Neural progenitor cell (in vitro differentiated cells): ENCODE results near the gene IL26.

Experiments used
- EZH2 ChIP-seq: fragments of 200-600 bp; sonication (generic); IDR thresholded peaks from 2 replicates; pipeline ENCODE4 v1.6.1; 2017; ENCODE audit warnings: antibody characterized with exemption, mild to moderate bottlenecking, moderate library complexity
- EZH2phosphoT487 ChIP-seq: fragments of 200-600 bp; sonication (generic); IDR thresholded peaks from 2 replicates; pipeline ENCODE4 v1.6.1; 2017; ENCODE audit warnings: antibody characterized with exemption
- TF ChIP-seq, protein P1 (sequence below): fragments of 200-600 bp; sonication (generic); IDR thresholded peaks from 2 replicates; pipeline ENCODE4 v1.5.1; 2017; ENCODE audit warnings: antibody characterized with exemption, mild to moderate bottlenecking

DNA sequence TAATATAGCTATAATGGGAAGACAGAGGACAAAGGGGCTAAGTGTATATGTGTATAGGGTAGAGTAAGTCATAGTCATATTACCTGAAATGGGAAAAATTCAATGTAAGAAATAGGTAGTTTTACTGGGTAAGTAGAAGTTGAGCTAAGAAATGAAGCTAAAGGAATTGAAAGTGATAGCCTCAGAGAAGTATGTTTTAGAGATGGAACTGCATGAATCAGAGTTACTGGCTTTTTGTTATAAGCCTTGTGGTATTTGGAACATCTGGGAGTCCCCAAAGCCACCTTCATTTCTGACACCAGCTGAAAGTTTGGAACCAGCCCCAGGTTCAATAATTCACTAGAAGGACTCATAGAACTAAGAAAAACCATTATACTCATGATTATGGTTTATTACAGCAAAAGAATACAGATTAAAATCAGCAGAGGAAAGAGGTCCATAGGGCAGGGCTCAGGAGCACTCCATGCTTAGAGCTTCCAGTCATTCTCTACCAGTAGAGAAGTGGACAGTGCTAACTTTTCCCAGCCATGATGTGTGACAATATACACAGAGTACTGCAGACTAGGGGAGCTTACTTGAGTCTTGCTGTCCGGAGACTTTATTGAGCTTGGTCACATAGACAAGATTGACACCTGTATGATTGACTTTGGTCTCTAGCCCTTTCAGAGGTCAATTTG is 56.3 kb downstream of the IL26 start:
- TF ChIP-seq, protein P1, sequence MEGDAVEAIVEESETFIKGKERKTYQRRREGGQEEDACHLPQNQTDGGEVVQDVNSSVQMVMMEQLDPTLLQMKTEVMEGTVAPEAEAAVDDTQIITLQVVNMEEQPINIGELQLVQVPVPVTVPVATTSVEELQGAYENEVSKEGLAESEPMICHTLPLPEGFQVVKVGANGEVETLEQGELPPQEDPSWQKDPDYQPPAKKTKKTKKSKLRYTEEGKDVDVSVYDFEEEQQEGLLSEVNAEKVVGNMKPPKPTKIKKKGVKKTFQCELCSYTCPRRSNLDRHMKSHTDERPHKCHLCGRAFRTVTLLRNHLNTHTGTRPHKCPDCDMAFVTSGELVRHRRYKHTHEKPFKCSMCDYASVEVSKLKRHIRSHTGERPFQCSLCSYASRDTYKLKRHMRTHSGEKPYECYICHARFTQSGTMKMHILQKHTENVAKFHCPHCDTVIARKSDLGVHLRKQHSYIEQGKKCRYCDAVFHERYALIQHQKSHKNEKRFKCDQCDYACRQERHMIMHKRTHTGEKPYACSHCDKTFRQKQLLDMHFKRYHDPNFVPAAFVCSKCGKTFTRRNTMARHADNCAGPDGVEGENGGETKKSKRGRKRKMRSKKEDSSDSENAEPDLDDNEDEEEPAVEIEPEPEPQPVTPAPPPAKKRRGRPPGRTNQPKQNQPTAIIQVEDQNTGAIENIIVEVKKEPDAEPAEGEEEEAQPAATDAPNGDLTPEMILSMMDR: no peak
- TF ChIP-seq EZH2phosphoT487 (no peak), EZH2 (no peak)
